ENCODE results near the gene FAM118B.

The FAM118B gene

GRCh38 chr11:126281245-126281644, 69.7 kb downstream of the FAM118B start:
- no peak overlapping the region for H3K4me3 ChIP-seq (ENCODE audit: low read depth, low read length, poor library complexity, severe bottlenecking)
- H2AFZ ChIP-seq (ENCODE audit: low read length) = no peak overlapping the region
- no peaks in the 10 kb centered on the region for H3K9me2 ChIP-seq (ENCODE audit: low read depth, low read length)
- no peaks in the 10 kb centered on the region for H4K20me1 ChIP-seq (ENCODE audit: insufficient read depth, low read length)
- peaks cover 13% of the 10 kb centered on the region; the same call in 1 of the 2 replicates for H3K36me3 ChIP-seq (ENCODE audit: insufficient read depth, low read length)
- no peak for TF ChIP-seq CTCF (IDR thresholded peaks at IDR 0.05; ENCODE audit: low read length)
- TF ChIP-seq EZH2 (IDR thresholded peaks at IDR 0.05; ENCODE audit: borderline replicate concordance, low read length) = no peak
- no peak overlapping the region for H3K4me2 ChIP-seq (ENCODE audit: low read length)
- no peak overlapping the region for H3K27ac ChIP-seq (ENCODE audit: low read depth, low read length, poor library complexity, severe bottlenecking)
- no peaks in the 10 kb centered on the region for H3K9me3 ChIP-seq (ENCODE audit: low read length)
- H3F3A ChIP-seq (ENCODE audit: insufficient read depth, low read length) = no peaks in the 10 kb centered on the region
- no peak overlapping the region for H3K9ac ChIP-seq (ENCODE audit: low read length)
- peaks cover 28% of the 10 kb centered on the region for H3K4me1 ChIP-seq (ENCODE audit: insufficient read depth, low read length, severe bottlenecking)
- no peaks in the 10 kb centered on the region for H3K79me2 ChIP-seq (ENCODE audit: insufficient read depth, low read length)
- H3K27me3 ChIP-seq (ENCODE audit: insufficient read depth, low read length) = no peaks in the 10 kb centered on the region

GRCh38 chr11:126281666-126282175, 70.1 kb downstream of the FAM118B start:
- TF ChIP-seq CTCF (IDR thresholded peaks at IDR 0.05; ENCODE audit: low read length) = no peak
- TF ChIP-seq EZH2 (IDR thresholded peaks at IDR 0.05; ENCODE audit: borderline replicate concordance, low read length) = no peak
- Histone ChIP-seq H3K27ac (ENCODE audit: low read depth, low read length, poor library complexity, severe bottlenecking) (peak overlapping the region; percentile 70), H3K4me3 (ENCODE audit: low read depth, low read length, poor library complexity, severe bottlenecking) (no peak overlapping the region), H3K4me2 (ENCODE audit: low read length) (no peak overlapping the region), H4K20me1 (ENCODE audit: insufficient read depth, low read length) (no peaks in the 10 kb centered on the region), H3K36me3 (ENCODE audit: insufficient read depth, low read length) (peaks cover 13% of the 10 kb centered on the region; the same call in 1 of the 2 replicates), H3K9me2 (ENCODE audit: low read depth, low read length) (no peaks in the 10 kb centered on the region), H3F3A (ENCODE audit: insufficient read depth, low read length) (no peaks in the 10 kb centered on the region), H3K4me1 (ENCODE audit: insufficient read depth, low read length, severe bottlenecking) (peaks cover 28% of the 10 kb centered on the region), H2AFZ (ENCODE audit: low read length) (no peak overlapping the region), H3K79me2 (ENCODE audit: insufficient read depth, low read length) (no peaks in the 10 kb centered on the region), H3K9me3 (ENCODE audit: low read length) (no peaks in the 10 kb centered on the region), H3K9ac (ENCODE audit: low read length) (no peak overlapping the region), H3K27me3 (ENCODE audit: insufficient read depth, low read length) (no peaks in the 10 kb centered on the region)

GRCh38 chr11:126282361-126282735, 70.8 kb downstream of the FAM118B start:
- Histone ChIP-seq H3K27me3 (ENCODE audit: insufficient read depth, low read length) (no peaks in the 10 kb centered on the region), H3K9me2 (ENCODE audit: low read depth, low read length) (no peaks in the 10 kb centered on the region), H3K4me3 (ENCODE audit: low read depth, low read length, poor library complexity, severe bottlenecking) (peak overlapping the region; percentile 83), H4K20me1 (ENCODE audit: insufficient read depth, low read length) (no peaks in the 10 kb centered on the region), H3F3A (ENCODE audit: insufficient read depth, low read length) (no peaks in the 10 kb centered on the region), H3K4me2 (ENCODE audit: low read length) (peak overlapping the region; percentile 90), H3K27ac (ENCODE audit: low read depth, low read length, poor library complexity, severe bottlenecking) (peak overlapping the region; percentile 70), H3K9ac (ENCODE audit: low read length) (peak overlapping the region; percentile 88), H2AFZ (ENCODE audit: low read length) (no peak overlapping the region), H3K4me1 (ENCODE audit: insufficient read depth, low read length, severe bottlenecking) (peaks cover 28% of the 10 kb centered on the region), H3K79me2 (ENCODE audit: insufficient read depth, low read length) (no peaks in the 10 kb centered on the region), H3K36me3 (ENCODE audit: insufficient read depth, low read length) (peaks cover 9% of the 10 kb centered on the region; the same call in 1 of the 2 replicates), H3K9me3 (ENCODE audit: low read length) (no peaks in the 10 kb centered on the region)
- TF ChIP-seq CTCF (IDR thresholded peaks at IDR 0.05; ENCODE audit: low read length) (no peak), EZH2 (IDR thresholded peaks at IDR 0.05; ENCODE audit: borderline replicate concordance, low read length) (no peak)
